NCI-H748 (cell line): Measurements from ENCODE around the gene BRSK2.
"Not testable (repeated sequence)": the region's sequence is repeated elsewhere in the genome, so short reads cannot be mapped to it uniquely, and the experiment has no call there.

Source experiments
- DNase-seq: peaks from one replicate; lab custom pipeline; 2025; ENCODE audit not compliant: unreplicated experiment; lab: John Stamatoyannopoulos, UW

Gene BRSK2

DNA sequence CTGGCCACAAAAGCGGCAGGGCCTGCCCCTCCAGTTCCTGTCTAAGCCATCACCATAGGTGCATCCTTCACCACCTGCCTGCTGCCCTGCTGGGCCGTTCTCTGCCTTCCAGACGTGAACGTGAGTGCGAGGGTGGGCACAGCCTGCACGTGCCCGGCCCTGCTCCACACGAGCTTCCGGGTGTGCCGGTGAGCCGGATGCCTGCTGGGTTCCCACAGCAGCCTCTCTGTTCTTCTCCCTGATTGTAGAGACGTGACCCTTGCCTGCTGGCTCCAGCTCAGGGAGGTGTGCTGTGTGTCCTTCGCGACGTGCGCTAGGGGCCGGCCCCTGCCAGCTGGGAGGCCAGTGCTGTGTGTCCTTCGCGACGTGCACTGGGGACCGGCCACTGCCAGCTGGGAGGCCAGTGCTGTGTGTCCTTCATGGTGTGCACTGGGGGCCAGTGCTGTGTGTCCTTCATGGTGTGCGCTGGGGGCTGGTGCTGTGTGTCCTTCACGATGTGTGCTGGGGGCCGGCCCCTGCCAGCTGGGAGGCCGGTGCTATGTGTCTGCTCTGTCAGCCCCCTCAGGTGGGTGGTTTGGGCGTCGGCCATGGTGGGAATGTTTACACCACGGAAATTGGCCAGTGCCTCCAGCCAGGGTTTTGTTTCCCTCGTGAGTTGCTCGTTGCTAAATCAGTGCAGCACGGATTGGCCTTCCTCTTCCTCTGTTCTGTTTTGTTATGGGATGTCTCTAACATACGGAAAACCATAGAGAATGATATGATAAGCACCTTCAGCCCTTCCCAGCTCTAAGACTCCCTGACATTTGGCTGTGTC lies 35.4 kb upstream of the BRSK2 start:
- DNase-seq = no peak

DNA sequence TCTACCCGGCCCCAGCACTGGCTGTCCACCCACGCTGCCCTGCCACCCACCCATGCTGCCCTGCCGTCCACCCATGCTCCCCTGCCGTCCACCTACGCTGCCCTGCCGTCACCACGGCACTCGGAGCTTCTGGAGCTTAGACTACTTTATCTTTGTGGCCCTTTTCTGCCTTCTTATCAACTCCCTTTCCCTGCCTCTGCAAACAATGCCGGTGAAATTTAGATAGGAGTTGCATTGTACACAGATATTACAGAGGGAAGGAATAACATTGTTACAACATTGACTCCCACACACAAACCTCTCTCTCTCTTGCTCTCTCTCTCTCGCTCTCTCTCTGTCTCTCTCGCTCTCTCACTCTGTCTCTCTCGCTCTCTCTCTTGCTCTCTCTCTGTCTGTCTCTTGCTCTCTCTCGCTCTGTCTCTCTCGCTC lies 33.7 kb upstream of the BRSK2 start:
- no peak for DNase-seq

DNA sequence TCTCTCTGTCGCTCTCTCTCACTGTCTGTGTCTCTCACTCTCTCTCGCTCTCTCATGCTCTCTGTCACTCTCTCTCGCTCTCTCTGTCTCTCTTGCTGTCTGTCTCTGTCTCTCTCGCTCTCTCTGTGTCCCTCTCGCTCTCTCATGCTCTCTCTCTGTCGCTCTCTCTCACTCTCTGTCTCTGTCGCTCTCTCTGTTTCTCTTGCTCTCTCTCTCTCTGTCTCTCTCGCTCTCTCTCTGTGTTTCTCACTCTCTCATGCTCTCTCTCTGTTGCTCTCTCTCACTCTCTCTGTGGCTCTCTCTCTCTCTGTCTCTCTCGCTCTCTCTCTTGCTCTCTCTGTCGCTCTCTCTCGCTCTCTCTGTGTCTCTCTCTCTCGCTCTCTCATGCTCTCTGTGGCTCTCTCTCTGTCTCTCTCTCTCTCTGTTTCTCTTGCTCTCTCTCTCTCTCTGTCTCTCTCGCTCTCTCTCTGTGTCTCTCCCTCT lies 33.2 kb upstream of the BRSK2 start:
- DNase-seq = no peak

DNA sequence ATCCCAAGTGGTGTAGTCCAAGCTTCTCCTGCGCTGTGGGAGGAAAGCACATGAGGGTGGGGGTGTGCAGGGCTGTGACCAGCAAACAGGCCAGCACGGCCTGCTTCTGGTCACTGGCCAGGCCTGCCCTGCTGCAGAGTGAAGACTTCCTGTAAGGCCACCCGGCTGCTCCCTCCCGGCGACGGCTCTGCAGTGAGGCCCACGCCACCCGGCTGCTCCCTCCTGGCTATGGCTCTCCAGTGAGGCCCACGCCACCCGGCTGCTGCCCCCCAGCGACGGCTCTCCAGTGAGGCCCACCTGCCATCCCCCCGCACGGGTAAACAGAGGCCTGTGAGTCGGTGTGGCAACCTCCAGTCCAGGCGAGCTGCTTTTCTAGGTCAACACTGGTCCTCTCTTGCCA lies 31.4 kb upstream of the BRSK2 start:
- no peak for DNase-seq

DNA sequence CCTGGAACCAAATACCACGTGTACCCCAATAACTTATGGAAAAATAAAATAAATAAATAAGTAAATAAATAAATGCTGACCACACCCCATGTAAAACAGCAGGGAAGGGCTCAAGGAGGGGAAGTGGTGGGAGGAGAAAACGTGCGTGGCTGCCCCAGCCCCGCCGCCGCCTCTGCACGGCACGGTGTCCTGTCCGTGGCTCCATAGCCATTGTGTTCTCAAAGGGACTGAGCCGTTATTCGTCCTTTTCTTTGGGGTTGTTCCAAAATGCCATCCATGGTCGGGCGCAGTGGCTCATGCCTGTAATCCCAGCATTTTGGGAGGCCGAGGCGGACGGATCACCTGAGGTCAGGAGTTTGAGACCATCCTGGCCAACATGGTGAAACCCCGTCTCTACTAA lies 30.8 kb upstream of the BRSK2 start:
- DNase-seq = not testable (repeated sequence)

DNA sequence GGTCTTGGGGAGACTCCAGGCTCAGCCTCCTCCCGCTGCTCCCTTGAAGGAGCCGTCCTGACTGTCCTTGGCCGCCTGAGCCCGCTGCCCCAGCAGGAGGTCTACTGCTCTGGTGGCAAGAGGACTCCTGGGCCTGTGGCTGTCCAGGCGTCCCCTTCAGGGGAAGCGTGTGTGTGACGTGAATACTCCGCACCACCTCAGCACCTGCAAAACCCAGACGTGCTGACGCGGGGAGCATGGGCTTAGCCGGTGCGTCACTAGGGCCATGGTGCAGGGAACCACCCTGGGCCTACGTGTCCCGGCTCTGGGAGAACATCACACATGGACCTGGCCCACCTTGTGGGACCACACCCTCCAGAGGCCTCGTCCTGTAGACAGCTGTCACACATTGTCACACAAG lies 30.2 kb upstream of the BRSK2 start:
- no peak for DNase-seq

DNA sequence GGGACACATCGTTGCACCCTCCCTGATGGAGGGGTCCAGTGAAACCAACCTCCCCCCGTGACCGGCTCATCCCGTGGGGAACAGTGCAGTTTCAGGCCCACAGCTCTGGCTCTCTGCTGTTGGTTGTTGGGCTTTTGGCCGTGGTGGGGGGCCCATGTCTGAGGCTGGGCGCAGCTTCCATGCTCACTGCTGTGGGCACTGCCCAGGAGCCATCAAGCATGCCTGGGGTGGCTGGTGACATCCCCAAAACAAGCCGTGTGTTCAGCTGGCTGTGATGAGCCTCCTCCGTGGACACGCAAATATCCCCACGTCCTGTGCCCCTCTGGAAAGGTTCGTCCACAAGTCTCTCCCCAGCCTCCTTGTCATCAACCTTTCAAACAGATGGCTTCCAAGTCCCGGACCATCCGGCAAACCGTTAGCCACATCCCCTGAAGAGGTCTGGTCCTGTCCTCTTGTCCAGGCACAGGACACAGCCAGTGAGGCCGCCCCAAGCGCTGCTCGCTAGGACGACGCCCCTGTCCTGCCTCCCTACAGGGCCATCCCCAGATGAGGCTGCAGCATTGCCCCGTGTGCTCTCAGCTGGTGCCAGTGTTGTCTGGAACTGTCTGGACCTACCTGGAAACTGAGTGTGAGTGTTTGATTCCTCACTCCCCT lies 29.4 kb upstream of the BRSK2 start:
- no peak for DNase-seq

DNA sequence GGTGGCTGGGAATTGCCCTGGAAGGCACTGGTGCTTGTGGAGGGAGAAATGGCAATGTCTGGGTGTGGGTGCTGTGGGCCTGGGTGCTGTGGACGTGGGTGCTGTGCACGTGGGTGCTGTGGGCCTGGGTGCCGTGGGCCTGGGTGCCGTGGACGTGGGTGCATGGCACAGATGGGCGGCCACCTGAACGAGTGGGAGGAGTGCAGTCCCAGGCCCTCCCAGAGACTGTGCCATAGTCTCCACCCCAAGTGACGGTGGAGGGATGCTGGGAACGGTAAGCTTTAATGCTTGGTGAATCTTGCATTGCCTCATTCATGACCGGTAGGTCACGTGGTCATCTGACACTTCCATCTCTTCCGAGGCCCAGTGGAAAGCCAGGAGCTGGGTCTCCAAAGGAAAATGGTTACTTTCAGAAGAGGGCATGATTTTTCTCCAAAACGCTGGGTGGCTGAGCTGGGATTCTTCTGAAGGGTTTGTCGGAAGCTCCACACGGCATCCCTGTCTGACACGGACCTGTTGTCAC lies 28.8 kb upstream of the BRSK2 start:
- DNase-seq = no peak

DNA sequence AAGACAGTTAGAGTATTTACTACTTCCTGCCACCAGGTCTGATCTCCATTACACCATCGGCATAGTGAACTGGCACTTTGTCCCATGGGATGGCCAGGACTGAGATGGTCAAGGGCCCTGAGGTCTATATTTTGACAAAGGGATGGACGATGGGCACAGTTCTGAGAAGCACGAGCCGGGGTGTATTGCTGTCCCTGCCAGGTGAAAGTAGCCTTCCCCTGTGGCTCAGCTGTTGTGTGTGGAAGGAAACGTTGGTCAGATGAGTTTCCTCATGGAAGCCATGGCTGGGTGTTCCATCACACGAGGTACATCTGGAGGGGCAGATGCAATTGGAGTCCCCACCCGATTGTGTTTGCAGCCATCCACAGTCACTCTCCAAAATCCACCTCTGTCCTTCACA lies 27.9 kb upstream of the BRSK2 start:
- DNase-seq = no peak

DNA sequence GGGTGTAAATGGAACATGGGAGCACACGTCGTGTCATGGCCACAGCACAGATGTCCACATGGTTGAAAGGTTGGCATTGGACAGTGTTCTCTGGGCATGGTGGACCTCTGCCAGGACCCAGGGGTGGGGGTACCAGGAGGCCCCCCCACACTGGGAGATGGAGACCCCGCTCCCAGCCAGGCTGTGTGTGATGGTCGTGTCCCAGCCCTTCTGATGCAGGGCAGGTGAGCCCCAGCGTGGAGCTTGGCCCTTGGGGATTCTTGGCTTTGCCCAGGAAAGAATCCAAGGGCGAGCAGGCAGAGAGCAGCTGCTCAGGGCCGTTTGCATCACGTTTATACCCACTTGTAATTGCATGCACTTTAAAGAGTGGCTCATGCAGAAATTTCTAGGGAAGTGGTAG lies 22.0 kb upstream of the BRSK2 start:
- DNase-seq = no peak

DNA sequence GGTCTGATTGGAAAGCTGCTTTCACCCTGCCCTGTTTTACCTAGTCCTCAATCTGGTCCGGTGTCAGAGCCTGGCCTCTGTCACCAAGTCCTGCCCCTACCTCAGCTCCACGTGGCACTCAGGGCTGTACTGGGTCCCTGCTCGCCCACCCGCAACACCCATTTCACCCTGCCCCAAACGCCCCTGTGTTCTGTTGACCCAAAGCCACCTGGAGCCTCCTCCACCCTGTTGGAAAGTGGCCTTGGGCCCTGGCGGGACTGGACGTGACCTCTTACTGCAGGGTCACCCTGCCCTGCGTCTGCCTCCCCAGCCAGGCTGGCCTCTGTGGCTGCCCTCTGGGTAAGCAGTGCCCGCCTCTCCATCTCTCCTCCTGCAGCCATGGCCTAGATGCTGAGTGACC lies 21.5 kb upstream of the BRSK2 start:
- DNase-seq = no peak

DNA sequence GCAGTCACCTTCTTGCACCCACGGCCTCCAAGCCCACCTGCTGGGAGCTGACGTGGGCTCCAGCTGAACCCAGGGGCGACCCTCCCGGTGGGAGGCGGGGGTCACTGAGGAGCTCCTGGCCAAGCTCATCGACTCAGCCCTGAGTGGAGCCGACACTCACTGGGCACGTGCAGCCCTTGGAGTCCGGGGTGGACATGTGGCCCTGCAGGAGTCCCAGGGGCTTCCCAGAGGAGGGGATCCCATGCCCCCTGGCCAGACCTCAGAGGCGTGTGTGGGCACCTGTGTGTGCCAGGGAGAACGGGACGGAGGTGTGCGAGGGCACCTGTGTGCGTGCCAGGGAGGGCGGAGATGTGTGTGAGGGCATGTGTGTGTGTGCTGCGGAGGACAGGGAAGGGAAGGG lies 20.8 kb upstream of the BRSK2 start:
- DNase-seq = no peak

DNA sequence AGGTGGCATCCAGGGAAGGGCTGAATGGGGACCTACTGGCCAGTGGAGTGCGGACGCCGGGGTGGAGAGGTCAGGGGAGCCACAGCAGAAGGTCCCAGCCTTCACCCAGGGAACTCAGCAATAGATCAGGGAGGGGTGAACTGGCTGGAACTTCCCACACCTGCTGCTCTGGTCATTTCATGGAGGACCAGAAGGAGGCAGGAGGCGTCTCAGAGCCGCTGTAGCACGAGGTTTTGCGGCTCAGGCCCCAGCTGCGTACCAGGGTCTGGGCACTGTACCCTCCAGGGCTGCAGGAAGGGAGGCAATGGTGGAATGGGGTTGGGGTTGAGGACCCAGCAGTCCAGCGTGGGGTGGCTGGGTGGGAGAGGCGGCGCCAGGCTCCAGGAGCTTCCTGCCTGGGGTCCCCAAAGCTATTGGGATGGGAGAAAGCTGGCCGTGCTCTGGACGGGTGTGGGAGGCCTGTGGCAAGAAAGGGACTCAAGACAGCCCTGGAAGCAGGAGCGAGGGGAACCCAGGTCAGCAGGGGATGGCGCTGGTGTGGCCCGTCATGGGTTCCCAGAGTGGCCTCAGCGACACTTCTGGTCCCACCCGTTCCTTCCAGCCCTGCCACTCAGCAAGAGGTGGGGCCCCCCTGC lies 20.2 kb upstream of the BRSK2 start:
- no peak for DNase-seq

DNA sequence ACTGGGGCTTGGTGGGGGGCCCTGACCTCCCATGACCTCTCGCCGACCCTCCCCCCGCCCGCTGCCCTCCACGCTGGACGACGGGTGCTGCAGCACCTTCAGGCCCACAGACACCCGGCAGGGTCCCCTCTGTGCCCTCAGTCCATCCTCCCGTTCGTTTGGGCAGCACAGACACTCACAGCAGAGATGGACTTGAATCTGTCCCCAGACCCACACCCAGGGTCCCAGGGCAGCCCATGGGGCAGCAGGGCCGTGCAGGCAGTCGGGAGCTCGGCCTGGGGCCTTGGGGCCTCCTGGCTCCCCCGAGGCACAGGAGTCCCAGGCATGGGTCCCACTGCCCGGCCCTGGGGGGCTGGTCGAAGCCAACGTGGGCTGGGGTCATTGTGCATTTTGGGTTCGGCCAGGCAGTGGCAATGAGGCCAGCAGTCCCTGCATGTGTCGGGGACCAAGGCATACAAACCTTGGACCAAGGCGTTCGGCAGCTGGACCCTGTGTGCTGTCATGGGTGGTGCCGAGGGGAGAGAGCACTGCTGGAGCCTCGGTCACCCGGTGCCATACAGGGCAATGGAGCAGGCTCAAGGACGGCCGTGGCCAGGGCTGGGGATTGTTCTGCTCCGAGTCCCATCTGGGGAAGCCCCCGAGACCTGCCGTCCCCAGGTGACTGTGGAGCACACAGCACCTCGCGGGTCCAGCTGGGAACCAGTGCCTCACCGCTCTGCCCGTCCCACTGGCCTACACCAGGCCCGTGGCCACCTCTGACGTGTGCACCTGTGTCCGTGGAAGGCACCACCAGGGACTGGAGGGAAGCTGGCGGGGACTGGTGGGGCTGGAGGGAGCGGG lies 19.3 kb upstream of the BRSK2 start:
- no peak for DNase-seq

DNA sequence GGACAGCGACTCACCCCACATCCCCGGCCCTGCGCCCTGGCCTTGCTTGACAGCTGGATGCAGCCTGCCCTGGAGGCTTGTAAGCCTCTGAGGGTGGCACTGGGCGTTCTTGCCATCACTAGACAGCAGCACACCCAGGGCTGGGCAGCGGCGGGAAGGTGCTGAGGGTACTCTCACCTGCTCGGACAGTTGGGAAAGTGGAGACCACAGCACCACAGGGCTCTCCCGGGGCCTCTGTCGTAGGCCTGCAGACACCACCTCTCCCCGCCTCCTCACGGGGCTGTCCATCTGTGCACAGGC lies 18.8 kb upstream of the BRSK2 start:
- DNase-seq = no peak

DNA sequence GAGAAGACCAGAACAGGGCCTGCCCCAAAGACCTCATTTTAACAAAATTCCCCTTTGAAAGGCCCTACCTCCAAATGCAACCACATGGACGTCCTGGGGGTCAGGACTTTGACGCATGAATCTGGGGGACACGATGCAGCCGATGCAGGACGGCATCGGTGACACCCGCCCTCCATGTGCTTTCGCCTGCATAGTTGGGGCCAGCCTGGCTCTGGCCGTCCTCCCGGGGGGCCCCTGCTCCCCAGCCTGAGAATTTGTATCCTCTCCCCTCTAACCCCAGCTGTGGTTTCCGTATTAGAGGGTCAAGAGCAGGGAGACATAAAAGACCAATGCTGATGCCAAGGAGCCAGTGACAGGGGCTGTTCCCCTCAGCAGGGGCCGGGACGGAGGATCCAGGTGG lies 18.4 kb upstream of the BRSK2 start:
- no peak for DNase-seq

DNA sequence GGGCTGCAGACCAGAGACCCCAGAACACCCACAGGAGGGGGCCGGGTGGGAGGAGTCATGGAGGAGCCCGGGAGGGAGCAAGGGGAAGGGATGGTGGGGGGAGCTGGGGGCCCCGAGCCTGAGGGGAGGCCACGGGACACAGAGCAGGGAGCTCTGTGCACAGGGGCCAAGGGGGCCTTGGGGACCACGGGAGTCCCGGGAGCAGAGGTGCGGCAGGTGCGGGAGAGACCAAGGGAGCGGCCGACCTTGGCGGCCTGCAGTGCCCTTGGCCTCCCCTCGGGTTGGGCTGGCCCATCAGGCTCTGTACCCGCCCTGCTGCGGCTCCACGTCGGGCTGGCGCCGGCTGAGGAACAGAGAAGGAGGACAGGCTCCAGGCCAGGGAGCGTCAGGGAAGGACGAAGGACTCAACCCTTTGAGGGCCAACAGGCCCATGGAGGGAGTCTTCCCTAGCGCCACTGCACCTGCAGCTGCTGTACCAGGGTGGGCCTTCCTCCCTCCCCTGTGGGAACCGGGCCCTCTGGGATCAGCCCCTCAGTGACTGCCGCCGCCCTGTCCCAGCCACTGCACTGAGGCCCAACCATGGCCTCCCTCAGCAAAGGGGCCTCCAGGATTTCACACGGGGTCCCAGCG lies 17.8 kb upstream of the BRSK2 start:
- no peak for DNase-seq

DNA sequence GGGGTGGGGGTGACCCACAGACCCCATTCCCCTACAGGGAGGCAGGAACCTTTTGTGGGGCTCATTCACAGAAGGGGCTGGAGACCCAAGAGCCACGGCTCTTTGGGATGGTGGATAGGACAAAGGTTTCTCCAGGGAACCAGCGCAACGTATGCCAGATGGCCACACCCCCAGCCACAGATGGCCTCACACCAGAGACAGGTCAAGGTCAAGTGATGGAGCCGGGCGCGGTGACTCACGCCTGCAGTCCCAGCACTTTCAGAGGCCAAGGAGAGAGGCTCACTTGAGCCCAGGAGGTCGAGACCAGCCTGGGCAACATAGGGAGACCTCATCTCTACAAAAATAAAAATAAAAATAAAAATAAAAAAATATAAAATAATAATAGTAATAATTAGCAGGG lies 17.1 kb upstream of the BRSK2 start:
- no peak for DNase-seq

DNA sequence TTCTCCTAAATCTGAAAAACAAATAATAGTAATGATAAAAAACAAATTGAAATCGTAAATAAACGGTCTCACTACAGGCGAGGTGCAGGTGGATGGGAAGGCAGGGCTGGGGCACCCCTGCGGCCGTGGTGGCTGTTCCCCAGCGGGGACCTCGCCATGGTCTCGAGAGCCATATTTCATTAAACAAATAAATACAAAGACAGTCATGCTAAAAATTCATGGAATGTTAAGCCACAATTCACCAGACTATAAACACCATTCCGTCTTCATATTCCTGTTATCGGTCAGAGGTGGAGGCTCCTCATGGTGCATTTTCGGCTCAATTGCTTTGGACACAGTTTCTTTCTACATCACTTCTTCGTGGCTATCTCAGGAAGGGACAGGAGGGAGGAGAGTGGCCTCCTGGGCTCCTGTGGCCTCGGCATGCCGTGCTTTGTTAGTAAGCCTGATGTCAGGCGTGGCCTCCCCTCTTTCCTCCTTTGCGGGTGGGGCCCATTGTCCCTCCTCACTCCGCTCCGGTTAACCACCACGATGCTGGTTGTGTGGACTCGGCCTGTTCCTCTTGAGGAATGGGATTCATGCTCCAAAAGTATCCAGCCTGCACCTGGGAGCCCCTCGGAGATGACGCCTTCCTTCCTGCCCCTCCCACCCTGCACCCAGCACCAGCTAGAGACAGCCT lies 16.1 kb upstream of the BRSK2 start:
- no peak for DNase-seq
